IMR-90 (cell line): ENCODE measurements around the gene RPL27A.

Experiments used
- BHLHE40 ChIP-seq: fragments of 150-350 bp; IDR thresholded peaks from 2 replicates; pipeline ENCODE4 v1.6.1; 2016; ENCODE audit warnings: mild to moderate bottlenecking, low read depth, low read length
- CHD1 ChIP-seq: IDR thresholded peaks from 2 replicates; pipeline ENCODE4 v1.6.1; 2012; ENCODE audit warnings: low read depth, low read length, improper control_type of control experiment
- CTCF ChIP-seq: conservative IDR thresholded peaks from 2 replicates; pipeline ENCODE4 v1.5.1; 2012; ENCODE audit warnings: mild to moderate bottlenecking, low read depth, low read length, improper control_type of control experiment
- ELK1 ChIP-seq: fragments of 150-350 bp; IDR thresholded peaks from 2 replicates; pipeline ENCODE4 v1.6.1; 2016; ENCODE audit warnings: low read depth, mild to moderate bottlenecking, low read length, moderate library complexity, borderline replicate concordance
- MAZ ChIP-seq: IDR thresholded peaks from 2 replicates; pipeline ENCODE4 v1.6.1; 2012; ENCODE audit warnings: low read depth, mild to moderate bottlenecking, low read length, improper control_type of control experiment, moderate library complexity, borderline replicate concordance
- NFE2L2 ChIP-seq: fragments of 150-350 bp; IDR thresholded peaks from 2 replicates; pipeline ENCODE4 v1.6.1; 2016; ENCODE audit warnings: low read depth, mild to moderate bottlenecking, low read length
- POLR2A ChIP-seq: IDR thresholded peaks from 2 replicates; pipeline ENCODE4 v1.6.1; 2012; ENCODE audit warnings: mild to moderate bottlenecking, low read depth, low read length
- RAD21 ChIP-seq: IDR thresholded peaks from 2 replicates; pipeline ENCODE4 v1.6.1; 2012; ENCODE audit warnings: low read length, improper control_type of control experiment
- RCOR1 ChIP-seq: IDR thresholded peaks from 2 replicates; pipeline ENCODE4 v1.6.1; 2012; ENCODE audit warnings: mild to moderate bottlenecking, low read length, improper control_type of control experiment; ENCODE audit not compliant: insufficient replicate concordance
- SMC3 ChIP-seq: fragments of 150-350 bp; IDR thresholded peaks from 2 replicates; pipeline ENCODE4 v1.6.1; 2016; ENCODE audit warnings: low read depth, mild to moderate bottlenecking, antibody characterized with exemption, low read length, moderate library complexity
- USF2 ChIP-seq: fragments of 150-350 bp; IDR thresholded peaks from 2 replicates; pipeline ENCODE4 v1.6.1; 2017; ENCODE audit warnings: mild to moderate bottlenecking, antibody characterized with exemption, low read length, low read depth

GRCh38 chr11:8707541-8708191 is 25.1 kb downstream of the RPL27A start:
- no peak for TF ChIP-seq SMC3
- no peak for TF ChIP-seq POLR2A
- no peak for TF ChIP-seq CHD1
- no peak for TF ChIP-seq RAD21
- TF ChIP-seq CTCF = no peak
- TF ChIP-seq RCOR1 = no peak
- no peak for TF ChIP-seq NFE2L2
- TF ChIP-seq MAZ = no peak
- TF ChIP-seq USF2 = no peak
- no peak for TF ChIP-seq ELK1
- no peak for TF ChIP-seq BHLHE40
